Left ventricle myocardium inferior (tissue), 1 donor: Measurements from ENCODE around the gene TAF1C. TPM values are rescaled to one million over a fixed set of nuclear protein-coding genes. Genes with fewer than 3 reads are reported as not detected.

Experiments used
- DNase-seq: peaks from one replicate; pipeline ENCODE4 v3.0.0-alpha.2; 2020
- H3K27ac ChIP-seq: fragments of 200-600 bp; replicated peaks from 2 replicates; pipeline ENCODE4 v1.8.0; 2021
- H3K27me3 ChIP-seq: fragments of 200-600 bp; 2 replicates; pipeline ENCODE4 v1.8.0; 2021; ENCODE audit warnings: low read depth
- H3K36me3 ChIP-seq: fragments of 200-600 bp; 2 replicates; pipeline ENCODE4 v1.8.0; 2021
- H3K4me1 ChIP-seq: fragments of 200-600 bp; 2 replicates; pipeline ENCODE4 v1.8.0; 2021
- H3K4me3 ChIP-seq: fragments of 200-600 bp; 2 replicates; pipeline ENCODE4 v1.8.0; 2021; ENCODE audit warnings: mild to moderate bottlenecking, moderate library complexity
- H3K9me3 ChIP-seq: fragments of 200-600 bp; replicated peaks from 2 replicates; pipeline ENCODE4 v1.8.0; 2021
- CTCF ChIP-seq: fragments of 200-600 bp; IDR thresholded peaks from 2 replicates; pipeline ENCODE4 v1.8.0; 2021; ENCODE audit warnings: antibody characterized with exemption, mild to moderate bottlenecking, borderline replicate concordance
- intact Hi-C: fragments of 100-400 bp; cut with micrococcal nuclease; formaldehyde crosslinking; loops from one replicate; pipeline ENCODE4 v1.11.0; 2022
- total RNA-seq: library from RNA; stranded (reverse); fragmentation: NEBNext Ultra II Directional; extraction: Animal tissue kit (Norgen Biotek cat#: 25700); gene quantifications from one replicate; pipeline ENCODE4 v1.2.1, GENCODE V29; 2021
- donor health status: DM: no; HTN: yes; CAD: no; lungs with severe emphysema.

The TAF1C gene
- total RNA-seq, 1 donor from 2014 or later = 29.0 TPM

DNA sequence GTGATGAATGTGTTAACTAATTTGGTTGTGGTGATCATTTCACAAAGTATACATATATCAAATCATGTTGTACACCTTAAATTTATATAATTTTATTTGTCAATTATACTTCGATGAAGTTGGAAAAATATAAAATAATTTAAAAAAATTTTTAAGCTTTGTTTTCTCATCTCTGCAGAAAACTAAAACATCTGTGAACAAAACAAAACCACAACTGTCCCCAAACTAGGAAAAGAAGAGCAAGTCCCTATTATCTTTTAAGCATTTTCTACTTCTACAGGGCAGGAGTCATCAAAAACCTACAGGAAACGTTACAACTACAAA is 48.4 kb downstream of the TAF1C start:
- Histone ChIP-seq H3K27ac (peak overlapping the region; percentile 86), H3K4me3 (peak overlapping the region; percentile 28)
- intact Hi-C loops = no loop called here

GRCh38 chr16:84137769-84138357 is 49.0 kb downstream of the TAF1C start:
- H3K27ac ChIP-seq = peak overlapping the region; percentile 86
- H3K9me3 ChIP-seq = no peaks in the 10 kb centered on the region
- H3K36me3 ChIP-seq = no peaks in the 10 kb centered on the region
- no peaks in the 10 kb centered on the region for H3K27me3 ChIP-seq
- no peak overlapping the region for H3K4me3 ChIP-seq
- no peak for TF ChIP-seq CTCF
- intact Hi-C loops = no loop called here
- peaks cover 37% of the 10 kb centered on the region for H3K4me1 ChIP-seq
- no peak for DNase-seq

More for the DNA sequence above, 48.4 kb downstream of the TAF1C start:
- Histone ChIP-seq H3K9me3 (no peaks in the 10 kb centered on the region), H3K27me3 (no peaks in the 10 kb centered on the region), H3K36me3 (no peaks in the 10 kb centered on the region), H3K4me1 (peaks cover 40% of the 10 kb centered on the region)
- DNase-seq = no peak
- TF ChIP-seq CTCF = no peak

DNA sequence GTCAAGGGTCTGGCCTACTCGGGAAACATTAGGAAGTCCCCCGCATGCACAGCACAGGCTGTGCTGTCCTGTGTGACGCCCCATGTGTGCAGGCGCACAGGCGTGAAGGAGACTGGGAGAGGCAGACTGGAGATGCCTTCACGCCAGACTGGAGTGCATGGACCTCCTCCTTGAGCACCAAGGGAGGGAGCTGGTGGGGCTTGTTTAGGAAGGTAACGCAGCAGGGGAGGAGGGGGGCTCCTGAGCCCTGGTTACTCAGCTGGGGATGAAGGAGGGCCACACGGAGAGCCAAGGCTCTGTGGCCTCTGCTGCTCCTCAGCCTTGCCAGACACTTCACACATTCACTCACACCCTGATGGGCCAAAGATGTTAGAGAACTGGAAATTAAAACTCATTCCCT is 49.6 kb downstream of the TAF1C start:
- intact Hi-C loops = no loop called here
- DNase-seq = no peak
- Histone ChIP-seq H3K27me3 (no peaks in the 10 kb centered on the region), H3K36me3 (no peaks in the 10 kb centered on the region), H3K9me3 (no peaks in the 10 kb centered on the region), H3K4me3 (no peak overlapping the region), H3K27ac (no peak overlapping the region), H3K4me1 (peaks cover 37% of the 10 kb centered on the region)
- no peak for TF ChIP-seq CTCF

GRCh38 chr16:84136331-84137125 is 50.3 kb downstream of the TAF1C start:
- H3K36me3 ChIP-seq = no peaks in the 10 kb centered on the region
- no peaks in the 10 kb centered on the region for H3K27me3 ChIP-seq
- peak overlapping the region; percentile 19 for H3K27ac ChIP-seq
- no peak overlapping the region for H3K4me3 ChIP-seq
- no peaks in the 10 kb centered on the region for H3K9me3 ChIP-seq
- DNase-seq = no peak
- intact Hi-C loops = no loop called here
- H3K4me1 ChIP-seq = peaks cover 34% of the 10 kb centered on the region
- TF ChIP-seq CTCF = no peak

GRCh38 chr16:84132527-84133285 is 54.2 kb downstream of the TAF1C start:
- no peak overlapping the region for H3K27ac ChIP-seq
- H3K9me3 ChIP-seq = no peaks in the 10 kb centered on the region
- H3K4me1 ChIP-seq = peaks cover 6% of the 10 kb centered on the region
- no peak for DNase-seq
- intact Hi-C loops = no loop called here
- H3K27me3 ChIP-seq = no peaks in the 10 kb centered on the region
- H3K4me3 ChIP-seq = no peak overlapping the region
- no peak for TF ChIP-seq CTCF
- peaks cover 27% of the 10 kb centered on the region for H3K36me3 ChIP-seq
